Stimulated activated CD8-positive, alpha-beta memory T cell treated with anti-CD3 and anti-CD28 coated beads, Interleukin-15, amount 100 ng/mL, for 1 hour (primary cell): ENCODE measurements around the gene ACVR1.

ENCODE experiments used
- DNase-seq: peaks from one replicate; pipeline ENCODE4 v3.0.0-alpha.2; 2020; ENCODE audit warnings: low read depth

ACVR1 gene

GRCh38 chr2:157790780-157791179 lies 85.3 kb downstream of the ACVR1 start:
- DNase-seq = no peak

- DNase-seq = no peak
Observed at GRCh38 chr2:157789933-157790511, 86.1 kb downstream of the ACVR1 start.

- no peak for DNase-seq
Observed at GRCh38 chr2:157789256-157789655, 86.9 kb downstream of the ACVR1 start.

- no peak for DNase-seq
Observed at GRCh38 chr2:157788201-157788600, 87.9 kb downstream of the ACVR1 start.

GRCh38 chr2:157787364-157787938 lies 88.7 kb downstream of the ACVR1 start:
- DNase-seq = no peak

- no peak for DNase-seq
Observed at GRCh38 chr2:157786663-157787363, 89.3 kb downstream of the ACVR1 start.

GRCh38 chr2:157785866-157786662 lies 90.1 kb downstream of the ACVR1 start:
- DNase-seq = no peak

GRCh38 chr2:157785200-157785599 lies 90.9 kb downstream of the ACVR1 start:
- no peak for DNase-seq

- no peak for DNase-seq
Observed at GRCh38 chr2:157784823-157785175, 91.3 kb downstream of the ACVR1 start.

- DNase-seq = no peak
Observed at GRCh38 chr2:157784169-157784822, 91.8 kb downstream of the ACVR1 start.

- no peak for DNase-seq
Observed at GRCh38 chr2:157783245-157783644, 92.9 kb downstream of the ACVR1 start.

GRCh38 chr2:157782057-157782845 lies 93.9 kb downstream of the ACVR1 start:
- no peak for DNase-seq

- no peak for DNase-seq
Observed at GRCh38 chr2:157780211-157780610, 95.9 kb downstream of the ACVR1 start.

- DNase-seq = no peak
Observed at GRCh38 chr2:157779794-157780193, 96.3 kb downstream of the ACVR1 start.

- peak; percentile 12 for DNase-seq
Observed at GRCh38 chr2:157777427-157777826, 98.7 kb downstream of the ACVR1 start.

- DNase-seq = no peak
Observed at GRCh38 chr2:157771234-157771633, 104.9 kb downstream of the ACVR1 start.

GRCh38 chr2:157769856-157770255 lies 106.3 kb downstream of the ACVR1 start:
- DNase-seq = no peak

GRCh38 chr2:157764386-157764785 lies 111.7 kb downstream of the ACVR1 start:
- no peak for DNase-seq

- DNase-seq = no peak
Observed at GRCh38 chr2:157761520-157761919, 114.6 kb downstream of the ACVR1 start.

- DNase-seq = no peak
Observed at GRCh38 chr2:157760949-157761348, 115.2 kb downstream of the ACVR1 start.

GRCh38 chr2:157759855-157760254 lies 116.3 kb downstream of the ACVR1 start:
- no peak for DNase-seq

GRCh38 chr2:157758586-157758985 lies 117.5 kb downstream of the ACVR1 start:
- no peak for DNase-seq
